Activated naive CD8-positive, alpha-beta T cell (primary cell): ENCODE results near the gene PRMT1.

Experiments used
- H3K27ac Mint-ChIP-seq: one replicate; pipeline ENCODE4 v1.8.0; 2021; ENCODE audit warnings: mixed read lengths
- H3K27me3 Mint-ChIP-seq: one replicate; pipeline ENCODE4 v1.8.0; 2021; ENCODE audit warnings: mixed read lengths
- H3K36me3 Mint-ChIP-seq: one replicate; pipeline ENCODE4 v1.8.0; 2021; ENCODE audit warnings: mixed read lengths
- H3K4me1 Mint-ChIP-seq: one replicate; pipeline ENCODE4 v1.8.0; 2021; ENCODE audit warnings: low read depth, mixed read lengths
- H3K4me3 Mint-ChIP-seq: one replicate; pipeline ENCODE4 v1.8.0; 2021; ENCODE audit warnings: mild to moderate bottlenecking, mixed read lengths
- H3K9me3 Mint-ChIP-seq: one replicate; pipeline ENCODE4 v1.8.0; 2021; ENCODE audit warnings: low read depth, mixed read lengths

PRMT1 gene

DNA sequence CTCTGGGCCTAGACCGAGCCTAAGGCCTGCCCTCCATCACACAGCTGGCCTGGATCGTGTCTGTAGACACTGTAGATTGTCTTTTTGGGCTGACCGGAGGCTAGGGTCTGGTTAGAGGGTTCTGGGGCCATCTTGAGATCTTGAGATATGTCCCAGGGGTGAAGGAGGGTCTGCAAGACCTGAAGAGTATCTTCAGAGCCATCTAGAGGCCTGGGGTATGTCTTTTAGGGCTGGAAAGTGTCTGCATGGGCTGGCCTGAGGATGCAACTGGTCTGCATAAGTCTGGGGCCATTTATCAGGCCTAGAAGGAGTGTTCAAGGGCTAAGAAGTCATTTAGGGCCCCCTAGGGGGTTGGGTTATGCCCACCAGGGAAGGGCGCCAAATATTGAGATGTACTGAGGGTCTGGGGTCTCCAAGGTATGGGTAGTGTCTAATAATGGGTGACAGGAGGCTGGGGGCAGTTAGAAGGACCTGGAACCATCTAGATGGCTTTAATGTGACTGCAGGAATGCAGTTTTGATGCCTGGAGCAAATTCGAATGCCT lies 34.5 kb upstream of the PRMT1 start:
- H3K4me3 Mint-ChIP-seq: peak overlapping the region; percentile 97
- no peaks in the 10 kb centered on the region for H3K27me3 Mint-ChIP-seq
- H3K9me3 Mint-ChIP-seq: no peaks in the 10 kb centered on the region
- H3K4me1 Mint-ChIP-seq: peaks cover 50% of the 10 kb centered on the region
- H3K36me3 Mint-ChIP-seq: no peaks in the 10 kb centered on the region
- peak overlapping the region; percentile 93 for H3K27ac Mint-ChIP-seq

DNA sequence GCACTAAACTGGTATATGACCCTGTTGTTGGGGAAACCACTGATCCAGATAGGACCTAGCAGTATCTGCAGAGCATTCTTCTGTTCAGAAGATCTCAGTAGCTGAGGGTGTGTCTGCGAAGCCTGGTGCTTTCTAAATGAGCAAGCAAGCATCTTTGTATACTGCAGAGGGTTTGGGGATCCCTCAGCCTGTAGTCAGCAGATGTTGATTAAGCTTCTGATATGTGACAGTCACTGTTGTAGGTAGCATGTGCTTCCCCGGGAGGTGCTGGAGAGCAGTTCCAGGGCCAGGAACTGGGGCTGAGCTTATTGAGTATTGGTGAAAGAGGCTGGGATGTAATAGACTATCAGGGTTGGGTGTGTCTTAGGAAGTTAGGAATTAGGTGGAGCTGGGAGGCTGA lies 33.6 kb upstream of the PRMT1 start:
- peaks cover 44% of the 10 kb centered on the region for H3K4me1 Mint-ChIP-seq
- H3K9me3 Mint-ChIP-seq: no peaks in the 10 kb centered on the region
- H3K27ac Mint-ChIP-seq: peak overlapping the region; percentile 84
- H3K4me3 Mint-ChIP-seq: peak overlapping the region; percentile 97
- no peaks in the 10 kb centered on the region for H3K27me3 Mint-ChIP-seq
- no peaks in the 10 kb centered on the region for H3K36me3 Mint-ChIP-seq

GRCh38 chr19:49645592-49645991 lies 31.5 kb upstream of the PRMT1 start:
- no peaks in the 10 kb centered on the region for H3K27me3 Mint-ChIP-seq
- H3K27ac Mint-ChIP-seq: no peak overlapping the region
- H3K9me3 Mint-ChIP-seq: no peaks in the 10 kb centered on the region
- H3K4me1 Mint-ChIP-seq: peaks cover 30% of the 10 kb centered on the region
- no peak overlapping the region for H3K4me3 Mint-ChIP-seq
- no peaks in the 10 kb centered on the region for H3K36me3 Mint-ChIP-seq

GRCh38 chr19:49645995-49646394 lies 31.1 kb upstream of the PRMT1 start:
- Mint-ChIP-seq H3K4me3 (no peak overlapping the region), H3K4me1 (peaks cover 27% of the 10 kb centered on the region), H3K9me3 (no peaks in the 10 kb centered on the region), H3K27ac (no peak overlapping the region), H3K27me3 (no peaks in the 10 kb centered on the region), H3K36me3 (no peaks in the 10 kb centered on the region)

- Mint-ChIP-seq H3K36me3 (no peaks in the 10 kb centered on the region), H3K9me3 (no peaks in the 10 kb centered on the region), H3K4me3 (no peak overlapping the region)
These were observed 30.5 kb upstream of the PRMT1 start for GRCh38 chr19:49646586-49646985.

DNA sequence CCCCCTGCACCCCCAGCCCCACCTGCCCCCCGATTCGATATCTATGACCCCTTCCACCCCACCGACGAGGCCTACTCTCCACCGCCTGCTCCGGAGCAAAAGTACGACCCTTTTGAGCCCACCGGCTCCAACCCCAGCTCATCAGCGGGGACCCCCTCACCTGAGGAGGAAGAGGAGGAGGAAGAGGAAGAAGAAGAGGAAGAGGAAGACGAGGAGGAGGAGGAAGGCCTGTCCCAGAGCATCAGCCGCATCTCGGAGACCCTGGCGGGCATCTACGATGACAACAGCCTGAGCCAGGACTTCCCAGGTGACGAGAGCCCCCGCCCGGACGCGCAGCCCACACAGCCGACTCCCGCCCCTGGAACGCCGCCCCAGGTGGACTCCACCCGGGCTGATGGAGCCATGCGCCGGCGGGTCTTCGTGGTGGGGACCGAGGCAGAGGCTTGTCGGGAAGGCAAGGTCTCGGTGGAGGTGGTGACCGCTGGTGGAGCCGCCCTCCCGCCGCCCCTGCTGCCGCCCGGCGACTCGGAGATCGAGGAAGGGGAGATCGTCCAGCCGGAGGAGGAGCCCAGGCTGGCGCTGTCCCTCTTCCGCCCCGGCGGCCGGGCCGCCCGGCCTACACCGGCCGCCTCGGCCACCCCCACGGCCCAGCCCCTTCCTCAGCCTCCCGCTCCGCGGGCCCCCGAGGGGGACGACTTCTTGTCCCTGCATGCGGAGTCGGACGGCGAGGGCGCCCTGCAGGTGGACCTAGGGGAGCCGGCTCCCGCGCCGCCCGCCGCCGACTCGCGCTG lies 25.8 kb upstream of the PRMT1 start:
- H3K36me3 Mint-ChIP-seq: no peaks in the 10 kb centered on the region
- no peaks in the 10 kb centered on the region for H3K27me3 Mint-ChIP-seq
- H3K9me3 Mint-ChIP-seq: no peaks in the 10 kb centered on the region
- no peak overlapping the region for H3K27ac Mint-ChIP-seq
- H3K4me1 Mint-ChIP-seq: no peaks in the 10 kb centered on the region
- H3K4me3 Mint-ChIP-seq: no peak overlapping the region

More at GRCh38 chr19:49646586-49646985, 30.5 kb upstream of the PRMT1 start:
- Mint-ChIP-seq H3K27ac (no peak overlapping the region), H3K4me1 (peaks cover 26% of the 10 kb centered on the region), H3K27me3 (no peaks in the 10 kb centered on the region)

GRCh38 chr19:49651820-49652550 lies 25.1 kb upstream of the PRMT1 start:
- no peaks in the 10 kb centered on the region for H3K4me1 Mint-ChIP-seq
- H3K27ac Mint-ChIP-seq: no peak overlapping the region
- no peaks in the 10 kb centered on the region for H3K27me3 Mint-ChIP-seq
- H3K4me3 Mint-ChIP-seq: no peak overlapping the region
- no peaks in the 10 kb centered on the region for H3K9me3 Mint-ChIP-seq
- no peaks in the 10 kb centered on the region for H3K36me3 Mint-ChIP-seq

GRCh38 chr19:49652551-49653465 lies 24.3 kb upstream of the PRMT1 start:
- Mint-ChIP-seq H3K36me3 (no peaks in the 10 kb centered on the region), H3K9me3 (no peaks in the 10 kb centered on the region), H3K27ac (no peak overlapping the region), H3K27me3 (no peaks in the 10 kb centered on the region), H3K4me1 (no peaks in the 10 kb centered on the region), H3K4me3 (no peak overlapping the region)

DNA sequence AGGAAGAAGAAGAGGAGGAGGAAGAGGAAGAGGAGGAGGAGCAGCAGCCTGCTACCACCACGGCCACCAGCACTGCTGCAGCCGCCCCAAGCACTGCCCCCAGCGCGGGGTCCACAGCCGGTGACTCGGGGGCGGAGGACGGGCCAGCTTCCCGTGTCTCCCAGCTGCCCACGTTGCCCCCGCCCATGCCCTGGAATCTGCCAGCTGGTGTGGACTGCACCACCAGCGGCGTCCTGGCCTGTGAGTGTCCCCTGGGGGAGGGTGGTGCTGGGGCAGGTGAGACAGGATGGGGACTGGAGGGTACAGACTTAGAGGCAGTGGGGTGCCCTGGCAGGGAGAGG lies 23.6 kb upstream of the PRMT1 start:
- H3K27ac Mint-ChIP-seq: no peak overlapping the region
- no peaks in the 10 kb centered on the region for H3K27me3 Mint-ChIP-seq
- no peaks in the 10 kb centered on the region for H3K4me1 Mint-ChIP-seq
- H3K36me3 Mint-ChIP-seq: no peaks in the 10 kb centered on the region
- no peaks in the 10 kb centered on the region for H3K9me3 Mint-ChIP-seq
- H3K4me3 Mint-ChIP-seq: no peak overlapping the region

GRCh38 chr19:49654581-49654980 lies 22.5 kb upstream of the PRMT1 start:
- Mint-ChIP-seq H3K4me1 (no peaks in the 10 kb centered on the region), H3K27me3 (no peaks in the 10 kb centered on the region), H3K9me3 (no peaks in the 10 kb centered on the region), H3K4me3 (no peak overlapping the region), H3K27ac (no peak overlapping the region), H3K36me3 (no peaks in the 10 kb centered on the region)

- Mint-ChIP-seq H3K4me3 (no peak overlapping the region), H3K4me1 (peaks cover 4% of the 10 kb centered on the region), H3K27me3 (no peaks in the 10 kb centered on the region), H3K27ac (no peak overlapping the region), H3K36me3 (no peaks in the 10 kb centered on the region), H3K9me3 (no peaks in the 10 kb centered on the region)
These were observed 21.3 kb upstream of the PRMT1 start for GRCh38 chr19:49655570-49656455.

GRCh38 chr19:49656456-49657109 lies 20.5 kb upstream of the PRMT1 start:
- Mint-ChIP-seq H3K27ac (no peak overlapping the region), H3K4me1 (peaks cover 4% of the 10 kb centered on the region), H3K4me3 (no peak overlapping the region), H3K36me3 (no peaks in the 10 kb centered on the region), H3K9me3 (no peaks in the 10 kb centered on the region), H3K27me3 (no peaks in the 10 kb centered on the region)

DNA sequence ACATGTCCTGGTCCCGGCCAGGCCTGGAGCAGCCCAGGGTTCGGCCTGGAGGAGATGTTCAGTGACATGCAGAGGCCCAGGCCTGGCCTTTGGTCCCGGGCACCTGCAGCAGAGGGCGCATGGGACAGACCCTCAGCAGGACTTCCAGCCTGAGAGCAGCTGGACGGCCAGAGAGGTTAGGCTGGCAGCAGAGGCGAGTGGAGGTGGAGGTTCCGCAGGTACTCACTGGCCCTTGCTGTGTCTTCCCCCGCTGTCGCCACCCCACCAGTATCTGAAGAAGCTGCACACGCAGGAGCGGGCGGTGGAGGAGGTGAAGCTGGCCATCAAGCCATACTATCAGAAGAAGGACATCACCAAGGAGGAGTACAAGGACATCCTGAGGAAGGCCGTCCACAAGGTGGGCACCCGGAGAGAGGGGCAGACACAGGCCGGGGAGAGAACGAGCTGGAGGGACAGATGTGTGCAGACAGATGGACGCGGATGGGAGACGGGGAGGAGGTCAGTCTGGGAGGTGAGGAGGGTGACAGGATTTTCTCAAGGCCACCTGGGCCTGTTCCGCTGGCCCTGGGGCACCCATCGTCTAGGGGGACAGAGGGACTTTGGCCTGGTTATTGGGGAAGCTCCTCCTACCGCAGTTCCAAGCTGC lies 19.5 kb upstream of the PRMT1 start:
- peaks cover 6% of the 10 kb centered on the region for H3K4me1 Mint-ChIP-seq
- no peak overlapping the region for H3K27ac Mint-ChIP-seq
- H3K36me3 Mint-ChIP-seq: no peaks in the 10 kb centered on the region
- H3K9me3 Mint-ChIP-seq: no peaks in the 10 kb centered on the region
- no peaks in the 10 kb centered on the region for H3K27me3 Mint-ChIP-seq
- H3K4me3 Mint-ChIP-seq: no peak overlapping the region
